ENCODE data around the gene CC2D2A. TPM values are rescaled to one million over a fixed set of nuclear protein-coding genes. Genes with fewer than 3 reads are reported as not detected.

CC2D2A gene
- total and polyA plus RNA-seq, 2 donors = 25.6 to 40.5 TPM

- 96% methylated on average over 2 of the region's 2 CpGs for WGBS
- H3K4me3 ChIP-seq (ENCODE audit: low read depth, low read length) = no peak overlapping the region
- no peak overlapping the region for H3K27ac ChIP-seq (ENCODE audit: low read depth)
These were observed 12.5 kb downstream of the CC2D2A start for GRCh38 chr4:15481961-15482745.

DNA sequence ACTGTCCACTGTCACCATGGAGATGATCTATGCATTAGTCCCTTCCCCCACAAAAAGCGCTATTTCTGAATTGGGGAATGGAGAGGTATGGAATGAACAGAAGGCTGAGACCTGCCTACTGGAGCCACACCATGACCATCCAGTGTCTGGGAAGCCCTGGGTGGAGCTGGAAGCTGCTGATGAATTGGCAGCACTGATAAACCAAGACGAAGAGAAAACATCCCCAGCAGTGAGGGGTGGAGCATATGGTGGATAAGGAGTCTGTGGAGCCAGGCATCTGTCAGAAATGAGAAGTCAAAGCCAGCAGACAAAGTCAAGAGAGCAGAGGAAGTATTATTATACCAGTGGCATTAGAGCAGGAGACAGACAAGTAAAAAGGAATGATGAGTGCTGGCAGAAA lies 13.2 kb downstream of the CC2D2A start:
- DNase-seq (ENCODE audit: extremely low spot score) = no peak
- no peak overlapping the region for H3K27ac ChIP-seq (ENCODE audit: low read depth)
- H3K36me3 ChIP-seq (ENCODE audit: insufficient read depth) = no peaks in the 10 kb centered on the region
- H3K4me3 ChIP-seq (ENCODE audit: low read depth, low read length) = no peak overlapping the region
- no peaks in the 10 kb centered on the region for H3K4me1 ChIP-seq (ENCODE audit: insufficient read depth)
- 72% methylated on average over 2 of the region's 2 CpGs for WGBS

More at GRCh38 chr4:15481961-15482745, 12.5 kb downstream of the CC2D2A start:
- Histone ChIP-seq H3K36me3 (ENCODE audit: insufficient read depth) (no peaks in the 10 kb centered on the region), H3K4me1 (ENCODE audit: insufficient read depth) (no peaks in the 10 kb centered on the region)
- no peak for DNase-seq (ENCODE audit: extremely low spot score)

DNA sequence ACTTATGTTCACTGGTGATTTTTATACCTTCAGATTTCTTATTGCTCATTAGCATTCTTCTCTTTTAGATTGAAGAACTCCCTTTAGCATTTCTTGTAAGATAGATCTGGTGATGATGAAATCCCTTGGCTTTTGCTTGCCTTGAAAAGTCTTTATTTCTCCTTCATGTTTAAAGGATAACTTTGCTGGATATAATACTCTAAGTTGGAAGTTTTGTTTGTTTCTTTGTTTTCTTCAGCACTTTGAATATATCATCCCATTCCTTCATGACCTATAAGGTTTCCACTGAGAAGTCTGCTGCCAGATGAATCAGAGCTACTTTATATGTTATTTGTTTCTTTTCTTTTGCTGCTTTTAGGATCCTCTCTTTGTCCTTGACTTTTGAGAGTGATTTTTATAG lies 18.5 kb downstream of the CC2D2A start:
- Histone ChIP-seq H3K36me3 (ENCODE audit: insufficient read depth) (no peaks in the 10 kb centered on the region), H3K4me3 (ENCODE audit: low read depth, low read length) (no peak overlapping the region), H3K27ac (ENCODE audit: low read depth) (no peak overlapping the region), H3K4me1 (ENCODE audit: insufficient read depth) (no peaks in the 10 kb centered on the region)
- DNase-seq (ENCODE audit: extremely low spot score) = no peak

DNA sequence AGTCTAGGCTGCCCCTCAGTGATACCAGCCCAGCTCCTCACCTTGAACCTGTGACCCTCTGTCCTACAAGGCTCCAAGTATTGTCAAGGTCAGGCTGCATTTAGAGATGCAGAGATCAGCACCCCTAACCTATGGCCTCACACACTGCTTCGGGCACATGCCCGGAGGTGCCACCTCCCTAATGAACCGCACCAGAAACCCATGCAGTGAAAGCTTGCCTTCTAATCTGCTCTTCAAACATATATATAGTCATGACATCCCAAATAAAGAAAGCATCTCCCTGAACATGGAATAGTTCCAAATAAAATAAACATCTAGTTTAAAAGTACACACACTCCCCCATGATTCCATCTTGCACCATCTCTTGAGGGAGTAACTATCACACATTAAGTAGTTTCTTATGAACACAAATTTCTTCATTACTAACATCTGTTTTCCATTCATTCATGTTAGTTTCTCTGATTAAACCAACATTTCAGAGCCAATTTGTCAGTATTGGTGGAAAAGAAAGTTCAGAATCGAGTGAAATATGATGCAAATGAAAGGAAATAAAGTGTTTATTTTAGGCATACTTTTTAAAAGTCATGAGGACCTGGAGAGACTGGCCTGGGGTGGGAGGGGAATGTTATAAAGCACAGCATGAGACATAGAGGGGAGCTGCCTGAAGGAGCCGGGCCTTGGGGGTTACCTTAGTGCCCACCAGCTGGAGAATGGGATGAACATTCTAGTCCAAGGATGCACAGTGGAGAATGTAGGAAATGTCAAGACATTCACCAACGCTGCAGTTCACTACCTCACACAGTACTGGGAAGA lies 19.2 kb downstream of the CC2D2A start:
- no peaks in the 10 kb centered on the region for H3K36me3 ChIP-seq (ENCODE audit: insufficient read depth)
- H3K4me3 ChIP-seq (ENCODE audit: low read depth, low read length) = no peak overlapping the region
- H3K27ac ChIP-seq (ENCODE audit: low read depth) = no peak overlapping the region
- 86% methylated on average over 6 of the region's 6 CpGs for WGBS
- no peaks in the 10 kb centered on the region for H3K4me1 ChIP-seq (ENCODE audit: insufficient read depth)
- peak; percentile 23 for DNase-seq (ENCODE audit: extremely low spot score)

DNA sequence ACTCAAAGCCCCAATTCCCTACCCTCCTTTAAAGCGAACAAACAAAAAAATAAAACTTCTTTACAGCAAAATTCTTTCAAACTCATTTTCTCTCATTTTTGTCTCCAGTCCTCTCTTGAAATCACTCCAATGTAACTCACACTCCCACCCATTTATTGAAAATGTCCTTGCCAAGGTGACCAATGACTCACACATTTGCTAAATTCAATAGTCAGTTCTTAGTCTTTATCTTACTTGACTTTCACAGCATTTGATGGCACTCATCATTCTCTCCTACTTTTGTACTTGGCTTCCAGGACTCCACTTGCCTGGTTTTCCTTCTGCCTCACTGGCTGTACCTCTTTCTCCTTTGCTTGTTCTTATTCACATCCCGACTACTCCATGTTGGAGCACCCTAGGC lies 19.9 kb downstream of the CC2D2A start:
- no peaks in the 10 kb centered on the region for H3K36me3 ChIP-seq (ENCODE audit: insufficient read depth)
- WGBS = 86% methylated on average over 2 of the region's 2 CpGs
- no peak overlapping the region for H3K27ac ChIP-seq (ENCODE audit: low read depth)
- no peak overlapping the region for H3K4me3 ChIP-seq (ENCODE audit: low read depth, low read length)
- no peaks in the 10 kb centered on the region for H3K4me1 ChIP-seq (ENCODE audit: insufficient read depth)
- DNase-seq (ENCODE audit: extremely low spot score) = no peak

GRCh38 chr4:15493411-15493810 lies 23.7 kb downstream of the CC2D2A start:
- DNase-seq (ENCODE audit: extremely low spot score) = no peak
- H3K4me3 ChIP-seq (ENCODE audit: low read depth, low read length) = no peak overlapping the region
- H3K27ac ChIP-seq (ENCODE audit: low read depth) = no peak overlapping the region
- H3K4me1 ChIP-seq (ENCODE audit: insufficient read depth) = no peaks in the 10 kb centered on the region
- H3K36me3 ChIP-seq (ENCODE audit: insufficient read depth) = no peaks in the 10 kb centered on the region

GRCh38 chr4:15495621-15496020 lies 25.9 kb downstream of the CC2D2A start:
- Histone ChIP-seq H3K4me3 (ENCODE audit: low read depth, low read length) (no peak overlapping the region), H3K27ac (ENCODE audit: low read depth) (no peak overlapping the region), H3K36me3 (ENCODE audit: insufficient read depth) (no peaks in the 10 kb centered on the region), H3K4me1 (ENCODE audit: insufficient read depth) (no peaks in the 10 kb centered on the region)
- WGBS = 87% methylated on average over 1 of the region's 1 CpG
- DNase-seq (ENCODE audit: extremely low spot score) = no peak

GRCh38 chr4:15498356-15498755 lies 28.7 kb downstream of the CC2D2A start:
- H3K27ac ChIP-seq (ENCODE audit: low read depth) = no peak overlapping the region
- H3K4me3 ChIP-seq (ENCODE audit: low read depth, low read length) = no peak overlapping the region
- DNase-seq (ENCODE audit: extremely low spot score) = no peak
- no peaks in the 10 kb centered on the region for H3K4me1 ChIP-seq (ENCODE audit: insufficient read depth)
- H3K36me3 ChIP-seq (ENCODE audit: insufficient read depth) = no peaks in the 10 kb centered on the region
- WGBS = 52% methylated on average over 3 of the region's 3 CpGs

- WGBS = 91% methylated on average over 7 of the region's 7 CpGs
- DNase-seq (ENCODE audit: extremely low spot score) = no peak
- Histone ChIP-seq H3K27ac (ENCODE audit: low read depth) (no peak overlapping the region), H3K4me3 (ENCODE audit: low read depth, low read length) (no peak overlapping the region), H3K4me1 (ENCODE audit: insufficient read depth) (no peaks in the 10 kb centered on the region), H3K36me3 (ENCODE audit: insufficient read depth) (no peaks in the 10 kb centered on the region)
These were observed 31.0 kb downstream of the CC2D2A start for GRCh38 chr4:15500701-15501100.

GRCh38 chr4:15501941-15502340 lies 32.3 kb downstream of the CC2D2A start:
- no peak overlapping the region for H3K27ac ChIP-seq (ENCODE audit: low read depth)
- H3K4me3 ChIP-seq (ENCODE audit: low read depth, low read length) = no peak overlapping the region
- DNase-seq (ENCODE audit: extremely low spot score) = no peak
- no peaks in the 10 kb centered on the region for H3K36me3 ChIP-seq (ENCODE audit: insufficient read depth)
- H3K4me1 ChIP-seq (ENCODE audit: insufficient read depth) = no peaks in the 10 kb centered on the region
- WGBS = 95% methylated on average over 2 of the region's 2 CpGs

DNA sequence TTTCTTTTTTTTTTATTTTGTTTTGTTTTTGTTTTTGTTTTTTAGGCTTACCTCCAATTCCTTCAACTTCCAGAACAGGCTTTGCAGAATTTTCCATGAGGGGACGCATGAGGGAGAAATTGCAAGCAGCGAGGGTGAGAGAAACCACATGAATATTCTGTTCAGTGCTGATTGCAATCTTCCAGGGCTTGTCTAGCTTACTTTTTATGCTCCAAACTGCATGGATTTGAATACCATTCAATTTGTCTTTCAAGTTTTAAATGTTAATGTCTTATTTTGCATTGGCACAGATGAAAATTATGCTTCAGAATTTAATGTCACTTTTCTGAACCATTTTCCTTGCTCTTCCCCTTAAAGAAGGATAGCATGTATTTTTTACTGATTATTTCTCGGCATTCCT lies 32.7 kb downstream of the CC2D2A start:
- Histone ChIP-seq H3K27ac (ENCODE audit: low read depth) (no peak overlapping the region), H3K4me1 (ENCODE audit: insufficient read depth) (no peaks in the 10 kb centered on the region), H3K4me3 (ENCODE audit: low read depth, low read length) (no peak overlapping the region), H3K36me3 (ENCODE audit: insufficient read depth) (no peaks in the 10 kb centered on the region)
- DNase-seq (ENCODE audit: extremely low spot score) = no peak
- 89% methylated on average over 3 of the region's 3 CpGs for WGBS

- Histone ChIP-seq H3K4me1 (ENCODE audit: insufficient read depth) (no peaks in the 10 kb centered on the region), H3K4me3 (ENCODE audit: low read depth, low read length) (no peak overlapping the region), H3K27ac (ENCODE audit: low read depth) (no peak overlapping the region), H3K36me3 (ENCODE audit: insufficient read depth) (no peaks in the 10 kb centered on the region)
- no peak for DNase-seq (ENCODE audit: extremely low spot score)
- WGBS = 93% methylated on average over 1 of the region's 1 CpG
These were observed 34.4 kb downstream of the CC2D2A start for GRCh38 chr4:15504041-15504440.

DNA sequence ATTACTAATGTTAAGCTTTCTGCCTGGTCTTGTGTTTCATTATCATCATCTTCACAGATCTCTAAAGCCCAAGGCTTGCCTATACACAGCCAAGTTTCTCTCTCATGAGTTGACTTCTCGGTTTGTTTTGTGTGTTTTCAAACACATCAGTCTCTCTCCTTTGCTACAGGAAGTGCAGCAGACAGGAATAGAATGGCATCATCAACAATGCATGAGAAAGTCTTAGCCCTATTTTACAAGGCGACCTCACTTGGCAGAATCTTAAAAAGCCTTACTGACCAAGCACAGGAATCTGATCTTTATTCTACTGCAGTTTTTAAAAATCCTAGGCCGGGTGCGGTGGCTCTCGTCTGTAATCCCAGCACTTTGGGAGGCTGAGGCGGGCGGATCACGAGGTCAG lies 36.8 kb downstream of the CC2D2A start:
- no peak overlapping the region for H3K27ac ChIP-seq (ENCODE audit: low read depth)
- 70% methylated on average over 8 of the region's 8 CpGs for WGBS

DNA sequence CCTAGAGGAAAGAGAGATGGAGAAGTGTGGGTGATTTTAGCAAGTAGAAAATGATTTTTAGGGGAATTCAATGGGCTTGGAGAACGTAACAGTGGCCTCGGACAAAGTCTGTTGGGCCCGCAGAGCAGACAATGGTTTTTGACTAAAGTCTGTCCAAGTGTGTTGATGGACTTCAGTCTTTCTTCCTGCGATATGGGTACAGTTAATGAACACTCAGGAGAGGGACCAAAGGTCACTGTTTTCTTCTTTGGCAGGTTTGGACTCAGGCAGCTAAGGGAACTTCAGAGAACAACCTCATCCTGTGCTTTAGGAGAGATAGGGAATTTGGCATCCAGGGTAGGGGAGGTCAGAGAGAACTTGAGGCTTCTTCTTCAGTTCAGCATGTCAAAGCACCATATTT lies 38.0 kb downstream of the CC2D2A start:
- 96% methylated on average over 4 of the region's 4 CpGs for WGBS
- H3K27ac ChIP-seq (ENCODE audit: low read depth) = no peak overlapping the region
- no peak for DNase-seq (ENCODE audit: extremely low spot score)
- no peaks in the 10 kb centered on the region for H3K4me1 ChIP-seq (ENCODE audit: insufficient read depth)
- H3K4me3 ChIP-seq (ENCODE audit: low read depth, low read length) = no peak overlapping the region
- H3K36me3 ChIP-seq (ENCODE audit: insufficient read depth) = peaks cover 3% of the 10 kb centered on the region

More for the DNA sequence above, 36.8 kb downstream of the CC2D2A start:
- DNase-seq (ENCODE audit: extremely low spot score) = no peak
- no peak overlapping the region for H3K4me3 ChIP-seq (ENCODE audit: low read depth, low read length)
- H3K36me3 ChIP-seq (ENCODE audit: insufficient read depth) = peaks cover 3% of the 10 kb centered on the region
- no peaks in the 10 kb centered on the region for H3K4me1 ChIP-seq (ENCODE audit: insufficient read depth)
